Brain microvascular endothelial cell (primary cell): ENCODE measurements around the gene CIAO3.
A peak's percentile ranks its signal among the peaks of the same experiment; 100 is the strongest.

Source experiments
- DNase-seq: peaks from one replicate; pipeline ENCODE4 v3.0.0-alpha.2; 2020
- H3K27ac ChIP-seq: fragments of 250-450 bp; sonication (Bioruptor Pico); 2 replicates; pipeline ENCODE4 v1.5.1; 2020; ENCODE audit warnings: mild to moderate bottlenecking, moderate library complexity
- H3K27me3 ChIP-seq: fragments of 250-450 bp; sonication (Bioruptor Pico); replicated peaks from 2 replicates; pipeline ENCODE4 v1.5.1; 2020; ENCODE audit warnings: mild to moderate bottlenecking
- H3K36me3 ChIP-seq: fragments of 250-450 bp; sonication (Bioruptor Pico); replicated peaks from 2 replicates; pipeline ENCODE4 v1.5.1; 2020; ENCODE audit warnings: mild to moderate bottlenecking
- H3K4me3 ChIP-seq: 2 replicates; pipeline ENCODE4 v1.5.1; 2011; ENCODE audit warnings: low read depth, mild to moderate bottlenecking, control low read depth, low read length, moderate library complexity
- in situ Hi-C: cut with HindIII; loops from 2 replicates; pipeline ENCODE4 v1.10.0; 2017; ENCODE audit warnings: low sequenced_read_pairs, low pct_ligation_motif_present
- TF ChIP-seq, protein P1 (sequence below): IDR thresholded peaks from 2 replicates; pipeline ENCODE4 v1.5.1; 2011; ENCODE audit warnings: low read depth, mild to moderate bottlenecking, moderate library complexity, low read length, control low read depth, inconsistent platforms; ENCODE audit errors: missing control alignments

The CIAO3 gene

DNA sequence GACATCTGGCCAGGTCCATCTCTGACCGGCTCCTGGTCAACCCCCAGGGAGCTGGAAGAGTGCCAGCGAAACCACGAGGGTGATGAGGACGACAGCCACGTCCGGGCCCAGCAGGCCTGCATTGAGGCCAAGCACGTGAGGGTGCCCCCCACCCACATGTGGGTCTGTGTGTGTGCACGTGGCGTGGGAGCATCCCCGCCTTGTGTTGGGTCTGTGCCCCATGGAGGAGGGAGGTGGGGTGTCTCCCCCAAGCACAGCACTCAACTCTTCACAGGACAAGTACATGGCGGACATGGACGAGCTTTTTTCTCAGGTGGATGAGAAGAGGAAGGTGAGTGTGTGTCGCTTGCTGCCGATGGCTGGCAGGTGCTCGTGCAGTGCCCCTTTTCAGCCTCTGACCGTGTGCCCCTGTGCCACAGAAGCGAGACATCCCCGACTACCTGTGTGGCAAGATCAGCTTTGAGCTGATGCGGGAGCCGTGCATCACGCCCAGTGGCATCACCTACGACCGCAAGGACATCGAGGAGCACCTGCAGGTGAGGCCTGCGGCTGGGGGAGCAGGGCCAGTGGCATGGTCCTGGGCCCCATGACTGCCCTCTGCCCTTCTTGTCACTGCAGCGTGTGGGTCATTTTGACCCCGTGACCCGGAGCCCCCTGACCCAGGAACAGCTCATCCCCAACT, 58.9 kb downstream of the CIAO3 start:
- Histone ChIP-seq H3K36me3 (peaks cover 24% of the 10 kb centered on the region), H3K4me3 (peak overlapping the region; percentile 22), H3K27me3 (no peaks in the 10 kb centered on the region), H3K27ac (no peak overlapping the region)
- TF ChIP-seq, protein P1, sequence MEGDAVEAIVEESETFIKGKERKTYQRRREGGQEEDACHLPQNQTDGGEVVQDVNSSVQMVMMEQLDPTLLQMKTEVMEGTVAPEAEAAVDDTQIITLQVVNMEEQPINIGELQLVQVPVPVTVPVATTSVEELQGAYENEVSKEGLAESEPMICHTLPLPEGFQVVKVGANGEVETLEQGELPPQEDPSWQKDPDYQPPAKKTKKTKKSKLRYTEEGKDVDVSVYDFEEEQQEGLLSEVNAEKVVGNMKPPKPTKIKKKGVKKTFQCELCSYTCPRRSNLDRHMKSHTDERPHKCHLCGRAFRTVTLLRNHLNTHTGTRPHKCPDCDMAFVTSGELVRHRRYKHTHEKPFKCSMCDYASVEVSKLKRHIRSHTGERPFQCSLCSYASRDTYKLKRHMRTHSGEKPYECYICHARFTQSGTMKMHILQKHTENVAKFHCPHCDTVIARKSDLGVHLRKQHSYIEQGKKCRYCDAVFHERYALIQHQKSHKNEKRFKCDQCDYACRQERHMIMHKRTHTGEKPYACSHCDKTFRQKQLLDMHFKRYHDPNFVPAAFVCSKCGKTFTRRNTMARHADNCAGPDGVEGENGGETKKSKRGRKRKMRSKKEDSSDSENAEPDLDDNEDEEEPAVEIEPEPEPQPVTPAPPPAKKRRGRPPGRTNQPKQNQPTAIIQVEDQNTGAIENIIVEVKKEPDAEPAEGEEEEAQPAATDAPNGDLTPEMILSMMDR, result no peak
- DNase-seq, result no peak
- in situ Hi-C loops, result no loop called here

DNA sequence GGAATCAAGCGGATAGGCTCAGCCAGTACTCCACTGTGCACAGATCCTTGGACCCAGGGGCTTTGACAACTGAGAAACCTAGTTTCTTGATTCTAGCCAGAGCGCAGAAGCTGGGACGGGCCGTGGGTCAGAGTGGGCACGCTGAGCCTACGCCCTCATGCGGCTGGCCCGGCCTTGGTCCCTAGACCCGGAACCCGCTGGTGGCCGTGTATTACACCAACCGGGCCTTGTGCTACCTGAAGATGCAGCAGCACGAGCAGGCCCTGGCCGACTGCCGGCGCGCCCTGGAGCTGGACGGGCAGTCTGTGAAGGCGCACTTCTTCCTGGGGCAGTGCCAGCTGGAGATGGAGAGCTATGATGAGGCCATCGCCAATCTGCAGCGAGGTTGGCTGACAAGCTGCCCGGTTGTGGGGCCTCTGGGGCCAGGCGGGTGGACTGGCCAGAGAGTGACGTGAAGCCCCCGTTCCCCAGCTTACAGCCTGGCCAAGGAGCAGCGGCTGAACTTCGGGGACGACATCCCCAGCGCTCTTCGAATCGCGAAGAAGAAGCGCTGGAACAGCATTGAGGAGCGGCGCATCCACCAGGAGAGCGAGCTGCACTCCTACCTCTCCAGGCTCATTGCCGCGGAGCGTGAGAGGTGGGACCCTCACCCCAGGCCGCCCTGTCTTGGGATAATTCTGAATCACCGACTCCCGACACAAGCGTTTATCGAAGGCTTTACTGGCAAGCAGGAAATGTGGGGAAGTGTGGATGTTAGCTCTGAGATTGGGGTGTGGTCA, 59.6 kb downstream of the CIAO3 start:
- in situ Hi-C loops, result no loop called here
- H3K4me3 ChIP-seq, result peak overlapping the region; percentile 72
- H3K27ac ChIP-seq, result peak overlapping the region; percentile 59
- H3K36me3 ChIP-seq, result peaks cover 20% of the 10 kb centered on the region
- no peaks in the 10 kb centered on the region for H3K27me3 ChIP-seq
- TF ChIP-seq, protein P1, result peak; percentile 23
- no peak for DNase-seq

DNA sequence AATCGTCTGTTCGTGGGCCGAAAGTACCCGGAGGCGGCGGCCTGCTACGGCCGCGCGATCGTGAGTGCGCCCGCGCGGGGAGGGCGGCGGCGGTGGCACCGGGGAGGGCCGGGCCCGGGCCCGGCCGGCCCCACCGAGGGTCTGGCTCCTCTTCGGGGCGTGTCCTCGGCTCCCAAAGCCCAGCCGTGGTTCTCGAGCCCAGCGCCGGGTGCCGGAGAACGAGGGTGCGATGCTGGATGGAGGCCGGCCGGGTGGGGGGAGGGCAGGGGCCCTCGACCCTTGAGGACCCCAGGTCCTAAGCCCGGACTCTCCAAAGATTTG, 60.2 kb downstream of the CIAO3 start:
- TF ChIP-seq, protein P1, result no peak
- no peak for DNase-seq
- peak overlapping the region; percentile 59 for H3K27ac ChIP-seq
- peaks cover 20% of the 10 kb centered on the region for H3K36me3 ChIP-seq
- peak overlapping the region; percentile 72 for H3K4me3 ChIP-seq
- H3K27me3 ChIP-seq, result no peaks in the 10 kb centered on the region
- in situ Hi-C loops, result no loop called here

DNA sequence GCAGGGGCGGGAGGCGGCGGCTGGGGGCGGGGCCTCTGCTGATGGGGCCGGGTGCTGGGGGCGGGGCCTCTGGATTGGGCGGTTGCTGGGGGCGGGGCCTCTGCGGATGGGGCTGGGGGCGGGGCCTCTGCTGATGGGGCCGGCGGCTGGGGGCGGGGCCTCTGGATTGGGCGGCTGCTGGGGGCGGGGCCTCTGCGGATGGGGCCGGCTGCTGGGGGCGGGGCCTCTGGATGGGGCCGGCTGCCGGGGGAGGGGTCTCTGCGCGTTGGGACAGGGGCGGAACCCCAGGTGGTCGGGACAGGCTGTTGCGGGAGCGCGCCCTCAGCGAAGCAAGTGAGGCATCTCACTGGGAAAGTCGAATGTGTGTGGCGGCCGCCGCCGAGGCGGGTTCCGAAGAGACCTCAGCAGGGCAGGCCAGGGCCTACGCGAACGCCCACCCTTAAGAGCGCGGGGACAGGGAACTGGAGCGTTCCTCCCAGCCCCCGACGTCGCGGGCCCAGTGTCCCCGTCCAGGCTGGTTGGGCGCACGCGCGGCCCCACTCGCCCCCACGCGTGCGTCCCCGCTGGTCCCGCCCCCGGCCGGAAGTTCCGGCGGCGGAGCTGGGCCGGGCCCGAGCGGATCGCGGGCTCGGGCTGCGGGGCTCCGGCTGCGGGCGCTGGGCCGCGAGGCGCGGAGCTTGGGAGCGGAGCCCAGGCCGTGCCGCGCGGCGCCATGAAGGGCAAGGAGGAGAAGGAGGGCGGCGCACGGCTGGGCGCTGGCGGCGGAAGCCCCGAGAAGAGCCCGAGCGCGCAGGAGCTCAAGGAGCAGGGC, 60.8 kb downstream of the CIAO3 start, which contains the start of gene STUB1:
Gene STUB1 (plus strand): TSS at position 597 of the 811 bp plus-strand sequence. CDS start 116 bp downstream, at position 713.
- DNase-seq, result peak; percentile 76
- in situ Hi-C loops, result no loop called here
- peak within 1 kb of the TSS; percentile 72 for H3K4me3 ChIP-seq
- no peaks in the 10 kb centered on the region for H3K27me3 ChIP-seq
- H3K27ac ChIP-seq, result peak within 1 kb of the TSS; percentile 59
- H3K36me3 ChIP-seq, result peaks cover 20% of the 10 kb centered on the region
- TF ChIP-seq, protein P1, result no peak
